H1 (cell line): ENCODE results near the gene TTLL5. TPM values are rescaled to one million over a fixed set of nuclear protein-coding genes. Genes with fewer than 3 reads are reported as not detected.

Experiments
- BACH1 ChIP-seq: IDR thresholded peaks from 2 replicates; pipeline ENCODE4 v1.6.1; 2012; ENCODE audit warnings: low read length, improper control_type of control experiment
- CHD7 ChIP-seq: fragments of 300-600 bp; sonication (generic); IDR thresholded peaks from 2 replicates; pipeline ENCODE4 v1.7.1; 2012; ENCODE audit warnings: low read length, moderate library complexity, mild to moderate bottlenecking, inconsistent platforms; ENCODE audit not compliant: insufficient replicate concordance
- MAX ChIP-seq: IDR thresholded peaks from 2 replicates; pipeline ENCODE4 v1.6.1; 2012; ENCODE audit warnings: inconsistent platforms
- SIX5 ChIP-seq: IDR thresholded peaks from 2 replicates; pipeline ENCODE4 v1.6.1; 2011; ENCODE audit warnings: mild to moderate bottlenecking, low read depth, low read length
- polyA plus RNA-seq, 7 experiments: library from polyadenylated mRNA; depleted of rRNA in 3 of 7; stranded (reverse) in 5 of 7; unstranded in 2 of 7; fragments of >200 nt in 5 of 7; fragments of 200-250 nt in 2 of 7; gene quantifications; 1 replicate in 5 of 7; 2 replicates in 1 of 7; 4 replicates in 1 of 7; pipeline versions ENCODE4 v1.2.1 to v1.2.3, GENCODE V29; 2011 to 2013; ENCODE audit warnings: missing spikeins in 2 of 7, mixed read lengths in 2 of 7
- total RNA-seq: library from RNA; stranded (reverse); fragmentation: NEBNext Ultra II Directional; extraction: Animal tissue kit (Norgen Biotek cat#: 25700); gene quantifications from 2 replicates; pipeline ENCODE4 v1.2.1, GENCODE V29; 2021

Gene TTLL5
- total and polyA plus RNA-seq, 2 of the 8 experiments (the other 6 are each of a cell fraction or from before 2014, with no cell fraction given): 16.1 to 45.9 TPM

GRCh38 chr14:75820761-75821160 lies 159.7 kb downstream of the TTLL5 start (continued):
- TF ChIP-seq BACH1 (no peak), CHD7 (no peak), SIX5 (no peak), MAX (no peak)
